COLO829 (cell line): ENCODE results near the gene CYTH1.
"Not testable (repeated sequence)": the region's sequence is repeated elsewhere in the genome, so short reads cannot be mapped to it uniquely, and the experiment has no call there.

Experiments
- DNase-seq: peaks from one replicate; pipeline ENCODE4 v3.0.0; 2012; ENCODE audit warnings: low spot score

Gene CYTH1

DNA sequence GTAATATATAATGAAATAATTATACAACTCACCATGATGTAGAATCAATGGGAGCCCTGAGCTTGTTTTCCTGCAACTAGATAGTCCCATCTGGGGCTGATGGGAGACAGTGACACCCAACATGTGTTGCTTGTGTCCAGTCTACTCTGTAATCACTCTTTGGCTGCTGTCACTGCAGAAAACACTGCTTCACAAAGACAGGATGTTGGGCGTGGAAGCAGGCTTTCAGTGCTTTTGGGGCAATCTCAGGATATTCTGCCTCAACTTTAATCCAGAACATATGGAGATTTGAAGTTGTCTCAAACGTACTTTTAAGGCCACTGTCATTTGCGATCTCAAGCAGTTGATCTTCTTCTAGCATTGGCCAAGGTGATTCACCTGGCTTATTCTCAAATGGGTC lies 94.9 kb downstream of the CYTH1 start:
- no peak for DNase-seq

DNA sequence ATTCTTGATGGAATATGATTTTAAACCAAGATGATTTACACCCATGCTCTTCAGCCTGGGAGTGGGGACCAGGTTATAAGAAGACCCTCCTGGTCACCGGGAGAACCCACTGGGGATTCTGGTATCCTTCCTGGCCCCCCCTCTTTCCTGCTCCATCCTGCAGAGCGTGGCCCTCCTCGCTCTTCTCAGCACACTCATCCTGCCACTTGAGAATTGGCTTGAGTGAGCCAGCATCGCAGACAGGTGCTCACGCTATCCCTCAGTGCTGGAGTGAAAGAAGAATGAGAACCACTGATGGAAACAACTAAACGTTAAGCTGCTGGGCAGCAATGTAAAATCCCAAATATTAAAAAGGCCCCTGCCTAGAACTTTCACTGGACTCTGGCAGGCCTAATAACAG lies 98.0 kb downstream of the CYTH1 start:
- DNase-seq, result no peak

DNA sequence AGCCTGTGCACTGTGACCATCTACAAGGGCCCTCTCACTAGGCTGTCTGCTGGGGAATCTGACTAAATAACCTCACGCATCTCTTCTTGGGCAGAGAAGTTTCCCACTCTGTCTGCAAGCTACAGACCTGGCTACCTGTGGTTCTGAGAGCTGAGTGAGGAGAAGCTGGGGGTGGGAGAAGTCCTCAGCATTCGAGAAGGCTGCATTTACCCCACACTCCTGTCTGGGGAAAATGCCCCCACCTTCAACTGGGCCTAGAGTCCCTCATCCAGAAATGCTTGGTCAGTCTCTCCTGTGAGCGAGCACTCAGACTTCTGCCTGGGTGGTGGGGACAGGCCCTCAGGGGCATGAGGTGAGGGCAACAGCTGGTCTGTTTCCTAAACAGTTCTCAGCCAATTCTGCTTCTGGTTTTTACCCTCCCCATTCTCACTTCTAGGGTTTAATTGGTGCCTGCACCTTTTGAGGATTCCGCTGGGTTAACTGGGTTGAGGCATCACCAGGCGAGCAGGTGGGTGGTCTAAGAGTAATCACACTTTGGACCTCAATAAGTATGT lies 98.6 kb downstream of the CYTH1 start:
- DNase-seq, result no peak

DNA sequence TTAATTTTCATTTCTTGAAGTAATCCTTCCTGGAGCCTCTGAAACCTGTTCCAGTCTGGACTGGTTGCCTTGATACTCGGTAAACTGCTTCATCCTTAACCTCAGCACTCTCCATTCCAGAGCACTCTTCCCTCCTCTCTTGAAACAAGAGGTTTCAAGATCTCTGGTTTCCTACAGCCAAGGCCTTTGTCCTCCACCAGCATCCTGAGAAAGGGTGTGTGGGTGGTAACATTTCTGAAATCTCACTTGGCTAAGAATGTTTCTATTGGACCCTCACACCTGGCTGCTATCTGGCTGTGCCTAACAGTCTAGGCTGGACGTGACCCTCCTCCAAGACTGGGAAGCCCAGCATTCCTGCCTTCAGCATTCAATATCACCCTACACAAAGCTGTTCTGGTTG lies 99.7 kb downstream of the CYTH1 start:
- no peak for DNase-seq

DNA sequence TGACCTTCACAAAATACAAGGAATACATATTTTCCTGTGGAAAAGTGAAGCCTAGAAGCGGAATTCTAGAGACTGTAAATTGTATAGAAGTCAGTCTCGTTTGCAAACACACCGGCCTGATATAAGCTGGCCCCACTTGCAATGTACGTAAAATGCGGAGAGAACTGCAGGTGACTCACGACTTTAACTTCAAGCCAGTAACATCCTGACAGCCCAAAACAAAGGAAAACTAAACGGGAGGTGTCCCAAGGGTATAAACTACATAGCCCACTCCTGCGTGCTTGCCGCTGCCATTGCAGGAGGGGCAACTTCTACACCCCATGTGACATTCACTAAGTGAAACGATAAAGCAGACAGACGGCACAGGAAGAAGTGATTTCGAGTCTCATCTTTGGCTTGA lies 101.6 kb downstream of the CYTH1 start:
- DNase-seq, result no peak

DNA sequence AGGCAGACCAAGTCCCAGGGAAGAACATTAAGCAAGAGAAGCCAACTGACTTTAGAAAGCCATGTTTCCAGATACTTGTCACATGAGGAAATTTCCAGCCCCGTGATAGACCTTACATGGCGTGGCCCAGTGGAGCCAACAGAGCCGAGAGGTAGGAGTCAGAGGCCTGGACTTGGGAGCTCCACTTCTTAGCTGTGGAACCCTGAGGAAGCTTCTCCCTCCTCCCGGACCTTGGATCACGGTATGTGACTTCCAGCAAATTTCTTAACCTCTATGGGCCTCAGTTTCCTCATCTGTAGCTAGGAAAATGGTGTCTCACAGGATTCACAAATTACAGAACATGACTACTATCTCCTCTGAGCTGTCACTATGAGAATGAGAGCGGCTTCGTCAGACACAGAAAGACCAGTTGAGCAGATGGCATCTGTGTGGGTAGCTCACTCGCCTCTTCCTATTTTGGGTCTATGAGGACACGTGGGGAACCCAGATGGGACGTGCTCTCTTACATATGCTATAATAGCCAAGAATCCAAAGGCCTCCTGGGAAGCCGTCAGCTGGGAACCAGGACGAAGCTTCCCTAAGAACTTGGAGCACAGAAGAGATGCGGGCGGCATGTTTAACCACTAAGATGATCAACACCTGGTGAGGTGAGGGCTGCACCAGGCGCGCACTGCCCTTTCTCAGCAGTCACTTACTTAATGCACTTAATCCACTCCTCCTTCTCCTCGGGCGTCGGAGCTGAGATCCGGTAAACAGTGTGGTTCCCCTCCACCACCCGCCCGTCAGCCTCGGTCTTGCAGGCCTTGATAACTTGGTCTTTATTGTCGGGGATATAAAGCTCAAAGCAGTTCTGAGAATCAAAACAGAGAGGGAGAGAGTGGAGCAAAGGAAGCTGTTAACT lies 102.3 kb downstream of the CYTH1 start:
- no peak for DNase-seq

DNA sequence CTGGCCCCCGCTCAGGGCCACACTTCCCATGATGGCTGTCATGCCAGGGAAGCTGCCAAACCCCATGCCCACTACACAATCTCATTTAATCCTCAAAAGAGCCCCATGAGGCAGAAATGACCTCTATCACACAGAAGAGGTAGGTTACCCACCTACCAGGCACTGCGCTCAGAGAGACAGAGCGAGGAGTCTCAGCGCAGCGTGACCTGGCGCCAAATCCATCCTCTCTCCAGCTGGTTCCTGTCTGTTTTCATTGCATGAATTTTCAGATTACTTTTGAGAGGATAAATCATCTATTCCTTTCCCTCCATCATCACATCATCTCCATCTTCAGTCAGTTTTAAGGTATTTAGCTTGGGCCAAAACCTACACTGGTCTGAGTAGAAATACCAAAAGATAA lies 103.4 kb downstream of the CYTH1 start:
- no peak for DNase-seq

DNA sequence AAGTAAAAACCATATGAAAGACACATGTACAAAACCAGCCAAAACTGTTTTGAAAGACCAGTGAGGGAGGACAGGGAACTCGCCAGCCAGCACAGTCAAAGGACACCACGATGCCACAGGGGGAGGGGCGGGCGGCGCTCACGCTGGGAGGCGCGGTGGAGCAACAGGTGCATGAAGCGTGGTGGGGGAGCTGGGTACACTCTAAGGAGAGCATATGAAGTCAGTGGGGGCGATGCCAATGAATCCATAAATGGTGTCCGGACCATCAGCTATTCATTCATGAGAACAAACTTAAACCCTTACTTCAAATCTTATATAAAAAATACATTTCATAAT lies 103.9 kb downstream of the CYTH1 start:
- no peak for DNase-seq

DNA sequence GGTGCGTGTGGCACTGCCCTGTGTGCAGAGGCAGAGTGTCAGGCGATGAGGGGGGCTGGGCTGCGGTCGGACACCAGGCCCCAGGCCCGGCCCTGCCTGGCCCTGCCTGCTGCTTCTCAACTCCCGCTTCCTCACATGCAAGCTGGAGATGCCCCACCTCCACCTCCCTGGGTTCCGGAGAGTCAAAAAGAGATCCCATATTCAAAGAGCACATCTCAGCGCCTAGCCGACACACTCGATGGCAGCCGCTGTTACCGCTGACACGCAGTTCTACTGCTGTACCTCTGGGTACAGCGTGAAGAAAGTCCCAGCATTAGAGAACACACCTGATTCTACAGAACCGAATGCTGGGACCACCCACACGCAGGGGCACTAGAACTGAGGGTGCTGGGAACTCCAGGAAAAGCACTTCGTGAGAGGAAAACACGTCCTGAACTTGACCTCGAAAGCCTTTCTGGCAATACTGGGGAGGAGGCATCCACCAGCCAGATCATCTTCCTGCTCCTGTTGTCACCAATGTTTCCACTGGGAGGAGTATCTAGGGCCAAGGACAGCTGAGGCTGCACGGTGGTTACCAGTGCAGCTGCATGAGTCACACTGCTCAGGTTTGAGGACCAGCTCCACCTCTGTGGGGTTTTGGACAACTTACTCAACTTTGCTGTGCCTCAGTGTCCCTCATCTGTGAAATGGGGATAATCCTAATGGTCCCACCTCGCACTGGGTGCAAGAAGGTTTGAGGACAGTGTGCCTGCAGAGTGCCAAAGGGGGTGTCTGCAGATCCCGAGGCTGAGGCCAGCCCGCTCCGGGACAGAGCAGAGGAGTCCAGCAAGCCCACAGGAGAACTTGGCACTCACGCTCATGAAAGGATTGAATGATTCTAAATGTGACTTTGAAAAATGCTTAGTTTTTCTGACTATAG lies 104.5 kb downstream of the CYTH1 start:
- no peak for DNase-seq

DNA sequence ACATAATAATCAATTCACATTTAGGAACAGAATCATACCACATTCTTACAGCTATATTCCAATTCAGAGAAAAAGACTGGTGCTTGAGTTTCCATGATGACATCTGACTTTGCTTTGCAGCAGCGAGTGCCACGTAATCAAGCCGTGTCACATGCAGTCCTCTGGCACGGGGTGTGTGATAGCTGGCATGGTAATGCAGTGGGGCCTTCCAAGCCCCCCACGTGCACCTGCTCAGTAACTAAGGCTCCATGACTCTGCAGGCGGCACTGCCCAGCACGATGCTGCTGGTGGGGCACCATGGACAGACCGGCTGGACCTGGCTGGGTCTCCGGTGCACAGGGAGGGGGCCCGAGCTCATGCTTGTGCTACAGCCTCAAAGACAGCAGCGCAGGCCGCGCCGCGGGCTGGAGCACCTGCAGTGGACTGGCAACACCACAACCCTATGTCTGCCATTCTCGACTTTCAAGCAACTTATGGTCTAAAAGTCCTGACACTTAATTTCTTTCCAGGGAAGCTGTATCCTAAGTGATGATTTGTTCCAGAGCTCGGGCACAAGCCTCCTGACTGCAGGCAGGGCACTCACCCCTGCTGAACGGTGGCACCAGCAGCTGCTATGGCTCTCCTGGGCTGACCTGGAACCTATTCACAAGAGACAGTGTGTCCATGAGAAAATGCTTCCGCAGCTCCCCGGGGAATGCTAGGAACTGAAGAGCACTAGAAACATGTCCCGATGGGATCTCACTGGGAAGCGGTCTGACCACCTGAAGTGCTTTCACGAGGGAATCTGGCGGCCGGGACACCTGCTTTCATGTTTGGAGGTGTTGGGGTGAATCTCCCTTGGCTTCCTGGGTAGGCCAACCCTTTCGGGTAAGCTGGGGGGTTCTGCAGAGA lies 105.4 kb downstream of the CYTH1 start:
- no peak for DNase-seq

DNA sequence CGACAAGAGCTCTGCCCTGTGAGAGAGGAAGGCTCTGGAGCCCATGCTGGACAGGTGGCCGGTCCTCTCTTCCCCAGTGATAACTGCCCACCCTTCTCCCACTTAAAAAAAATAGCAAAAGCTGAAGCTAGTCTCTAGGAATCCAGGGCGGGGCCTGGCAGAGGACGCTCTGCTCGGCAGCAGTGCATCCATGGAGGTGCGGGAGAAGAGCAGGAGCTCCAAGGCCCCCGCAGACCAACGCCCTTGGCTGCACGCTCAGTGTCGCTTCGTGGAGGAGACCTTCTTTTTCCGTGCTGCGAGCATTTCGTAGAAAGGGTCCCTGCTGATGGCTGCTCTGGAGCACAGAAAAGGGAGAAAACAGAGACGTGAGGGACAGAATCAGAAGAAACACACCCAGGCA lies 106.2 kb downstream of the CYTH1 start:
- DNase-seq, result no peak

DNA sequence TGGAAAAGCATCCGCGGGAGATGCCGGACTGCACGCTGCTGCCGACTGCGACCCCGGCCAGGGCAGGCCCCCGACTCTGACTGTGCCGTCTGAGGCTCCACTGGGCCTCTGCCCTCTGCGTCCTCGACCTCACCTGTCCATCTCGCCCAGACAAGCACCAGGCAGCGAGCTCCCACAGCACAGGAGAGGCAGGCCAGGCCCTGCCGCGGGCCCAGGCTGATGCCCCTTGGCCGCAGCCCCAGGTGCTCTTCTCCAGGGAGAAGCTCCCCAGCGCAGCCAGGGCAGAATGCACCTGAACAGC lies 106.8 kb downstream of the CYTH1 start:
- no peak for DNase-seq

DNA sequence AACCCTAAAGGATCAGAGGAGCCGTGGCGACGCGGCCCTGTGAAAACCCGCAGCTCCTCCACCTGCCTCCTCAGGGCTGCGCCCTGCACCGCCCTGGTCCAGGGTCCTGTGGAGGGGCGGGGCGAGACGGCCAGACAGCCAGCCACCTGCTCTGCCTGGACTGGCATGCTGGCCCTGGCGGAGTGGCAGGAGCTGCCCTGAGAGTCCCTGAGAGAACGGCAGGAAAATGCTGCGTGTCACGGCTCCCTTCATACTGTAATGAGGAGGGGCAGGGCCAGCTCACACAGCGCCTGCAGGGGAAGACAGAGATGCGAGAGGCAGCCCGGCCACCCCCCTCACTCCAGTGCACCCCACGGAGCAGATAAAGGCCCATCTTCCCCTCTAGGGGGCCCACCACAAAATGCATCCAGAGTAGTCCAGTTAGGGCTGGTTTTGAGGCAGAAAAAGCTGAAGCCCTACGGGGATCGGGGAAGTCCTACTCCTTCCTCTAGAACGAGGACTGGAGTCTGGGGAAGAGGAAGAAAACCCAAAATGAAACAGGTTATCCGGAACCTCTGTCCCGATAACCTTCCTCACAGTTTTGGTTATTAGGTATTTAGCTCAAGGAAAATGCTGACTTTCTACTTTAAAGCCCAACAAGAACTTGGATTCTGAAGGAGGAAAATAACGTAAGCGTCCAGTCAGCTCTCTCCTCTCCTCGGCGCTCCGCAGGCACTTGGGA lies 107.3 kb downstream of the CYTH1 start:
- no peak for DNase-seq

DNA sequence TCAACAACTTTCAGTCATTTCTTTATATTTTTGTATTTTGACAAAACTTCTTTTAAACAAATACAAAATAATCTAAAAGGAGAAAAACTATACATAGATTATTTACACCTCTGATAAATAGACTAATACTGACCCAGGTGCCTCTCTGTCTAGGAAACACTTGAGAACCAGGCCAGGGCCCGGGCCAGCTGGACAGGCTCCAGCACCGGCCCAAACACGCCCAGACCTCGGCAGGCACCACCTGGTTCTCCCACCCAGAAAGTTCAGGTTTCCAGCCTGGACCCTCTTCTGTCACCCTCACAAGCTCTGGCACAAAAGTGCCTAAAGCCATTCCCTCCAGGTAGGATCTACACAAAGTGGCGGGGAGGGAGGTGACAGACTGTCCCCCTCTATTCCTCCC lies 107.9 kb downstream of the CYTH1 start:
- no peak for DNase-seq

DNA sequence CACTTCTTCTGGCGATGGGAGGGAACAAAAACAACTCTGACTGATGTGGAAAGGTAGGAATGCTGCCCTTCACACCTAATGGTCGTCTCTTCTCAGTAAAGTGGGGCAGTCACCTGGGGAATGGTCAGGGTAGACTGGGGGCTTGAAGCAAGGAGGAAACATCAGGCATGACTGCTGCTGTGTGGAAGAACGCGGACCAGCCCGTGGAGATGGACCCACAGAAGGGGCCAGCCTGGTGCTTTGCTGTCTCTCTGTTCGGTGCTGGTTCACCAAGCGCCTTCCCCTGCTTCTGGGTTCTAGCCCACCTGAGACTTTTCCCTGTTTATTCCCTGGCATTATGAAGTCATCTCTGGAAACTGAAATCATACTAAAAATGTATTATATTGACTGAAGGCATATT lies 108.7 kb downstream of the CYTH1 start:
- no peak for DNase-seq

DNA sequence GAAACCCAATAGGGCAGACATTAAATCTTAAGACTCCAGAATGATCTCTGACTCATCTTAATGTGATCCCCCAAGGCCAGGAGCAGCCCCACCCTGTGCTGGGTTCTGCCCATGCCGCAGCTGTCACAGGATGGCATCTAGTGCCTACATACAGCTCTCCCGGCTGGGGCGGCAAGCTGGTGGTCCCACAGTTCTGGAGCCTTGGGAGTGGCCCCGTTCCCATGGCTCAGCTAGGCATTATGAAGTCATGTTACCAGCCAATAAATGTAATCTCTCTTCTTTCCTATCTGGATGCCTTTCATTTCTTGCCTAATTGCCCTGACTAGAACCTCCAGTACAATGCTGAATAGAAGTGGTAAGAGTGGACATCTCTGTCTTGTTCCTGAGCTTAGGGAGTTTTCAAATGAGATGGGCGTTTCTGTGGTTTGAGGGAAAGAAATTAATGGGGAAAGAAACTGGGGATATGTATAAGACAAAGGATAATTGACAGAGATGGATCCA lies 109.2 kb downstream of the CYTH1 start:
- DNase-seq, result peak; percentile 66

DNA sequence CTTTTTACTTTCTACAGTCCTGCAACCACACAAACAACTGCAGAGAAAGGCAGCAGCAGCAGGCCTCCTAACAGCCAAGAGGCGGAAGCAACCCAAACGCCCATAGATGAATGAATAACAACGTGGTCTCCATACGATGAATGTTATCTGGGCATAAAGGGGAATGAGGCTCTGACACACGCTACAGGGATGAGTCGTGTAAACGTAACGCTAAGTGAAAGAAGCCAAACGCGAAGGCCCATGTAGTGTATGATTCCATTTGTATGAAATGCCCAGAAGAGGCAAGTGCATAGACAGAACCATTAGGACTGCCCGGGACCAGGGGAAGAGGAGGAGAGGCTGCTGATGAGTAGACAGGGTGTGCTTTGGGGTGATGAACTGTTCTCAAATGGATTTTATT lies 110.1 kb downstream of the CYTH1 start:
- DNase-seq, result no peak

DNA sequence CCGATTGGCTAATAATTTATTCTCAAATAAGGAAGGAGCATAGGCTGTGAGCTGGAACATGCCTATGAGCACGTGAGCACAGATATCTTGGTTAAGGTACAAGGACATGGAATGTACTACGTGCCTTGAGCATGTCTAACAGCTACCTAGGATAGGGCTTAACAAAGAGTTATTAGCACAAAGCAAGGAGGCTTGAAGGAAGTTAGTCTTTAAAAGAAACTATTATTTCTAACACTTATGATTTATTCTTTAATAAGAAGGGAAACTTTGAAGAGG lies 110.4 kb downstream of the CYTH1 start:
- not testable (repeated sequence) for DNase-seq

DNA sequence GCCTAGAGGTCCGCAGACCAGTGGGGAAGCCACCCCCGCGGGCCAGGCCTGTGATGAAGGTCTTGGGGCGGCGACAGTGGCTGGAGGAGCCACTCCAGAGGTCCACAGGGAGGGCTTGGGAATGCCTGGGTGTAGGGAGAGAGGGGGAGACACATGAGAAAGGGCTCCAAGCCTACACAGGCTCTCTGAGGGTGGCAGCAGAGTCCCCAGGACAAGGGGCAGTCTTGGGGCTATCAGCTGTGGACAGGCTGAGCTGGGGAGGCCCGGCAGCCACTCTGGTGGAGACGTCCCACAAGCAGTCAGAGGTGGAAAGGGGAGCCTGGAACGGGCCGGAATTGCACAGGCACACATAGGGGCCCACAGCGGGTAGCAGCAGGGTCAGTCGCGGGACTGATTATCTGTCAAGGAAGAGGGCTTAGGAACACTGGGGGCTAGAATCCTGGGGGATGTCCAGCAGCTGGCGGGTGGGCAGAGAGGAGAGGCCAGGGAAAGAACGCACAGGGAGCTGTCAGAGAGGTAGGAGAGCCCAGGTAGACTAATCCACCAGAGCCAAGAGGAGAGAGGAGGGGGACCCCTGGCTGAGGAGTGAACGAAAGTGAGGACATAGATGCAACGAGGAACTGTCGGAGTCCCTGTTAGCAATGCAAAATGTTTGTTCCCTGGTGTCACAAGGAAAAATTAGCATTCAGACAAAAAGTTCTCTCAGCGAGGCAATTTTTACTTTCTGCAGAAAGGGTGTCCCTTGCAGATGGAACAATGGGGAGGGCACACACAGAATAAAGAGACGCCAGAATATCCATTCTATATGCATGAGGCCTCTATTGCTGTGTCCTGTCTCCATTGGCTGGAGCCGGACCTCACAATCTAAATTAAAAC lies 111.0 kb downstream of the CYTH1 start:
- no peak for DNase-seq

DNA sequence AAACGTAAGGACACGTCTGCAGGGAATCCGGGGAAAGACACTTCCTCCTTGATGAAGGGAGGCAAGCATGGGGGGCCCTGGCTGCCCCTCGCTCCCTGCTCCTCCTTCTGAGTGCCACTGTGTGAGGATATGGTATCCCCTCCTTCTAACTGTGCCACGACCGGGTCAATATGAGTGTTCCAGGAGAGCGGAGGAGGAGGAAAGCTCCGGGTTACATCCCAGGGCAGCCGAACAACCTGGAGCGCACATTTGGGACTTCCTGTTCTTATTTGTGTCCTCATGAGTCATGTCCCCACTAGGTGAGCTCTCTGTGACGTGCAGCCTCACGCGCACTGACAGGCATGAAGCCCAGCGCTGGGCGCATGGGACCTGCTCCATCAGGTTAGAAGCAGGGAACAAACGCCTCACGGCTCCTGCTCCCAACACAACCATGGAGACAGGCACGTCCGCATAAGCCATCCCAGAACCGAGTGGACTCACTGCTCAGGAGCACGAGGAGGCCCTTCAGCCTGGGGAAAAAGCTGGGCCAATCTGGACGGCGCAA lies 112.0 kb downstream of the CYTH1 start:
- DNase-seq, result no peak
